Nucleus accumbens (tissue), 56 donors: Measurements from ENCODE around the gene OR52D1.

Experiments used
- DNase-seq, 56 donors: peaks; one replicate each; lab custom pipeline; 2025; lab: John Stamatoyannopoulos, UW

Gene OR52D1

GRCh38 chr11:5488385-5488784, at the start of gene OR52D1:
Gene OR52D1, plus strand, starts transcription at chr11:5488685. Its CDS starts 22 bp downstream, at chr11:5488707.
- no peak for DNase-seq

- DNase-seq: no peak
Observed at GRCh38 chr11:5441414-5441813, 47.1 kb upstream of the OR52D1 start, which contains the start of gene OR51I1. Gene OR51I1, minus strand, starts transcription at chr11:5441514. Its CDS starts 0 bp downstream, at chr11:5441514.

- DNase-seq: no peak
Observed at GRCh38 chr11:5443835-5444393, 44.6 kb upstream of the OR52D1 start.

- DNase-seq: no peak
Observed at GRCh38 chr11:5449023-5449422, 39.5 kb upstream of the OR52D1 start, which contains the start of gene OR51I2. Gene OR51I2, plus strand, starts transcription at chr11:5449323. Its CDS starts 4,166 bp downstream, at chr11:5453489.

GRCh38 chr11:5449432-5449831, 39.1 kb upstream of the OR52D1 start:
- DNase-seq: no peak

- no peak for DNase-seq
Observed at GRCh38 chr11:5460983-5461621, 27.4 kb upstream of the OR52D1 start.

- no peak for DNase-seq
Observed at GRCh38 chr11:5467527-5467926, 21.0 kb upstream of the OR52D1 start.

- DNase-seq: no peak
Observed at GRCh38 chr11:5473921-5474320, 14.6 kb upstream of the OR52D1 start.

- peak in 10 of 56 donors; percentile 1 to 30 (median 6) for DNase-seq
Observed at GRCh38 chr11:5476186-5476819, 12.2 kb upstream of the OR52D1 start.

- no peak for DNase-seq
Observed at GRCh38 chr11:5486003-5486402, 2.5 kb upstream of the OR52D1 start.

- DNase-seq: no peak
Observed at GRCh38 chr11:5486421-5486820, 2.1 kb upstream of the OR52D1 start.

- no peak for DNase-seq
Observed at GRCh38 chr11:5488798-5489399, 414 bp downstream of the OR52D1 start.

GRCh38 chr11:5489576-5490357, 1.3 kb downstream of the OR52D1 start:
- no peak for DNase-seq

GRCh38 chr11:5499671-5500070, 11.2 kb downstream of the OR52D1 start:
- no peak for DNase-seq

GRCh38 chr11:5500393-5500801, 11.9 kb downstream of the OR52D1 start:
- DNase-seq: no peak

GRCh38 chr11:5504403-5504921, 16.0 kb downstream of the OR52D1 start:
- DNase-seq: no peak

GRCh38 chr11:5505363-5506048, 17.0 kb downstream of the OR52D1 start:
- DNase-seq: no peak

GRCh38 chr11:5507177-5507932, 18.9 kb downstream of the OR52D1 start:
- DNase-seq: no peak

GRCh38 chr11:5507933-5508305, 19.4 kb downstream of the OR52D1 start:
- DNase-seq: no peak
